HepG2 (cell line): Measurements from ENCODE around the gene ARMC5. TPM values are rescaled to one million over a fixed set of nuclear protein-coding genes. Genes with fewer than 3 reads are reported as not detected.
A peak's percentile ranks its signal among the peaks of the same experiment; 100 is the strongest.

Source experiments
- ATAC-seq: fragments of 200-7000 bp; cut with Tn5 transposase; 3 replicates; pipeline ENCODE4 v1.9.1; 2020; ENCODE audit warnings: mild to moderate bottlenecking, moderate library complexity
- BruUV-seq: library from RNA; stranded (reverse); fragments of 400-500 nt; replicated peaks from 2 replicates; lab custom pipeline; 2021; lab: Mats Ljungman, UMichigan
- CTCF ChIA-PET: fragments of 300-600 bp; formaldehyde crosslinking; extraction: SDS; loops from one replicate; lab custom pipeline; 2021; ENCODE audit warnings: low total read pairs, inconsistent platforms, low intra/inter-chr PET ratio; lab: Yijun Ruan, JAX
- POLR2A ChIA-PET: fragments of 350-600 bp; sonication (Branson Sonifier 250); formaldehyde crosslinking; loops from one replicate; lab custom pipeline; 2020; ENCODE audit warnings: antibody characterized with exemption, inconsistent platforms; lab: Yijun Ruan, JAX
- DNase-seq: peaks from one replicate; pipeline ENCODE4 v3.0.0-alpha.2; 2015; ENCODE audit warnings: low spot score
- FAIRE-seq: peaks from 3 replicates; lab custom pipeline; 2011; peaks lifted over from hg19 to GRCh38; lab: Jason Lieb, UNC
- H2AFZ ChIP-seq: one replicate; pipeline ENCODE4 v1.6.1; 2011; ENCODE audit warnings: low read length, inconsistent platforms
- H3K27ac ChIP-seq: fragments of 300-600 bp; 3 replicates; pipeline ENCODE4 v1.8.0; 2011; ENCODE audit warnings: mixed run types, mild to moderate bottlenecking, mixed read lengths, low read length, inconsistent platforms; ENCODE audit not compliant: insufficient read depth; ENCODE audit errors: extremely low read length
- H3K27me3 ChIP-seq, 2 experiments: fragments of 200-600 bp in 1 of 2; 2 replicates in 1 of 2; 3 replicates in 1 of 2; pipeline versions ENCODE4 v1.6.0 to v1.8.0; 2011; ENCODE audit warnings: low read length in 2 of 2, mild to moderate bottlenecking in 2 of 2, moderate library complexity in 2 of 2, inconsistent platforms in 1 of 2; ENCODE audit not compliant: insufficient read depth in 2 of 2, control insufficient read depth in 1 of 2
- H3K36me3 ChIP-seq, 2 experiments: fragments of 200-600 bp in 1 of 2; replicated peaks in 1 of 2; 2 replicates in 1 of 2; 3 replicates in 1 of 2; pipeline versions ENCODE4 v1.5.1 to v1.8.0; 2011; ENCODE audit warnings: low read length in 2 of 2, inconsistent platforms in 1 of 2; ENCODE audit not compliant: insufficient read depth in 2 of 2, control insufficient read depth in 1 of 2
- H3K4me1 ChIP-seq: 2 replicates; pipeline ENCODE4 v1.5.1; 2012; ENCODE audit warnings: low read length, inconsistent platforms; ENCODE audit not compliant: insufficient read depth
- H3K4me2 ChIP-seq: 2 replicates; pipeline ENCODE4 v1.6.0; 2011; ENCODE audit warnings: low read depth, low read length, inconsistent platforms
- H3K4me3 ChIP-seq, 3 experiments: fragments of 200-600 bp in 1 of 3; sonication (generic), shearing (Covaris generic) in 1 of 3; replicated peaks in 1 of 3; 2 replicates each; pipeline ENCODE4 v1.5.1; 2011 to 2016; ENCODE audit warnings: low read length in 3 of 3, inconsistent platforms in 2 of 3, low read depth in 2 of 3, mild to moderate bottlenecking in 2 of 3, control low read depth in 1 of 3, mixed read lengths in 1 of 3; ENCODE audit not compliant: insufficient read depth in 1 of 3
- H3K79me2 ChIP-seq: one replicate; pipeline ENCODE4 v1.6.1; 2011; ENCODE audit warnings: low read length, inconsistent platforms; ENCODE audit not compliant: insufficient read depth
- H3K9ac ChIP-seq: 2 replicates; pipeline ENCODE4 v1.6.0; 2011; ENCODE audit warnings: mild to moderate bottlenecking, low read depth, low read length, inconsistent platforms; ENCODE audit not compliant: insufficient read depth
- H3K9me3 ChIP-seq: 2 replicates; pipeline ENCODE4 v1.5.1; 2012; ENCODE audit warnings: mild to moderate bottlenecking, low read length
- H4K20me1 ChIP-seq: 2 replicates; pipeline ENCODE4 v1.6.0; 2011; ENCODE audit warnings: inconsistent platforms, mild to moderate bottlenecking, low read length, moderate library complexity; ENCODE audit not compliant: insufficient read depth
- TFE3 ChIP-seq: IDR thresholded peaks from 2 replicates; pipeline ENCODE4 v1.6.1; 2016
- ZNF350 ChIP-seq: sonication (generic); formaldehyde crosslinking; IDR thresholded peaks from 2 replicates; pipeline ENCODE4 v1.4.0; 2020; ENCODE audit warnings: mild to moderate bottlenecking, low read depth, missing genetic modification reagents, borderline replicate concordance
- ZNF703 ChIP-seq: sonication (generic); formaldehyde crosslinking; IDR thresholded peaks from 2 replicates; pipeline ENCODE4 v1.5.1; 2020; ENCODE audit warnings: missing genetic modification reagents, mild to moderate bottlenecking, moderate library complexity, borderline replicate concordance
- ZNF766 ChIP-seq: sonication (generic); formaldehyde crosslinking; IDR thresholded peaks from 2 replicates; pipeline ENCODE4 v1.5.0; 2020; ENCODE audit warnings: missing genetic modification reagents, borderline replicate concordance
- WGBS: methylation state at CpG from one replicate; pipeline ENCODE4 v1.1.6; 2017; ENCODE audit warnings: low lambda C conversion rate; 5-methylcytosine and 5-hydroxymethylcytosine counted together
- in situ Hi-C: cut with HindIII; loops from 2 replicates; pipeline ENCODE4 v1.10.0; 2017; ENCODE audit warnings: low pct_unique_long_range_greater_than_20kb; ENCODE audit not compliant: extremely low pct_ligation_motif_present
- intact Hi-C: fragments of 100-400 bp; cut with micrococcal nuclease; formaldehyde crosslinking; loops from one replicate; pipeline ENCODE4 v1.10.0; 2022; ENCODE audit not compliant: unreplicated experiment
- polyA plus RNA-seq, 8 experiments: library from polyadenylated mRNA; depleted of rRNA in 3 of 8; stranded (reverse) in 7 of 8; unstranded in 1 of 8; fragments of >200 nt; fragmentation: Illumina TruSeq in 4 of 8; extraction: Trizol in 4 of 8; gene quantifications; 2 replicates each; pipeline versions ENCODE4 v1.2.1 to v1.2.3, GENCODE V29; 2011 to 2016; ENCODE audit warnings: low read depth in 4 of 8, missing spikeins in 1 of 8, mixed read lengths in 1 of 8; ENCODE audit not compliant: insufficient read depth in 1 of 8
- total RNA-seq, 5 experiments: library from RNA; depleted of rRNA; stranded (reverse); fragments of >200 nt; fragmentation: Illumina TruSeq; extraction: Trizol; gene quantifications; 2 replicates each; pipeline ENCODE4 v1.2.3, GENCODE V29; 2016; ENCODE audit warnings: low read depth in 1 of 5
- TF ChIP-seq, protein P1 (sequence below): sonication (generic); formaldehyde crosslinking; IDR thresholded peaks from 2 replicates; pipeline ENCODE4 v1.4.0; 2020; ENCODE audit warnings: missing genetic modification reagents, borderline replicate concordance

The ARMC5 gene
- total and polyA plus RNA-seq, 2 of the 13 experiments (the other 11 are each of a cell fraction or from before 2014, with no cell fraction given): 10.8 to 22.3 TPM

DNA sequence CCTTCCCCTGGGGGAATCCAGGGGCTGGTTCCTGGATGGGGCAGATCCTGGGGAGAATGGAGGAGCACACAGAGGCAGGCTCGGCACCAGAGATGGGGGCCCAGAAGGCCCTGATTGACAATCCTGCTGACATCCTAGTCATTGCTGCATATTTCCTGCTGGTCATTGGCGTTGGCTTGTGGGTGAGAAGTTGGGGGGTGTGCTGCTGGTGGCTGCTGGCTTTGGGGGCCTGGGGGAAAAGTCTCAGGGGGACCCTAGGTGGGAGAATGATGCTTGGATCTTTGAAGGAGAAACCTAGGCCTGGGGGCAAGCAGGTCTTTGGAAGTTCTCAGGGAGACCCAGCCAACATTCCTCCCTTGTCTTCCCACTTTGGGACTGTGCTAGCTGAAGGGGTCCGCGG lies 23.8 kb downstream of the ARMC5 start, which contains the start of gene SLC5A2:
TSS of gene SLC5A2 (plus strand) at position 43 of the 400 bp plus-strand sequence. CDS start at position 57, 14 bp downstream.
- no peaks in the 10 kb centered on the region for H3K79me2 ChIP-seq
- WGBS: 56% methylated on average over 4 of the region's 4 CpGs
- H4K20me1 ChIP-seq: no peaks in the 10 kb centered on the region
- no TSS peak for BruUV-seq
- peaks cover 0 to 21% of the 10 kb centered on the region in 2 experiments; a peak in 4 of 5 replicates for H3K27me3 ChIP-seq
- DNase-seq (no peak), ATAC-seq (no peak), FAIRE-seq (no peak)
- H2AFZ ChIP-seq: no peak within 1 kb of the TSS
- CTCF ChIA-PET: no interaction called here
- TF ChIP-seq, protein P1, sequence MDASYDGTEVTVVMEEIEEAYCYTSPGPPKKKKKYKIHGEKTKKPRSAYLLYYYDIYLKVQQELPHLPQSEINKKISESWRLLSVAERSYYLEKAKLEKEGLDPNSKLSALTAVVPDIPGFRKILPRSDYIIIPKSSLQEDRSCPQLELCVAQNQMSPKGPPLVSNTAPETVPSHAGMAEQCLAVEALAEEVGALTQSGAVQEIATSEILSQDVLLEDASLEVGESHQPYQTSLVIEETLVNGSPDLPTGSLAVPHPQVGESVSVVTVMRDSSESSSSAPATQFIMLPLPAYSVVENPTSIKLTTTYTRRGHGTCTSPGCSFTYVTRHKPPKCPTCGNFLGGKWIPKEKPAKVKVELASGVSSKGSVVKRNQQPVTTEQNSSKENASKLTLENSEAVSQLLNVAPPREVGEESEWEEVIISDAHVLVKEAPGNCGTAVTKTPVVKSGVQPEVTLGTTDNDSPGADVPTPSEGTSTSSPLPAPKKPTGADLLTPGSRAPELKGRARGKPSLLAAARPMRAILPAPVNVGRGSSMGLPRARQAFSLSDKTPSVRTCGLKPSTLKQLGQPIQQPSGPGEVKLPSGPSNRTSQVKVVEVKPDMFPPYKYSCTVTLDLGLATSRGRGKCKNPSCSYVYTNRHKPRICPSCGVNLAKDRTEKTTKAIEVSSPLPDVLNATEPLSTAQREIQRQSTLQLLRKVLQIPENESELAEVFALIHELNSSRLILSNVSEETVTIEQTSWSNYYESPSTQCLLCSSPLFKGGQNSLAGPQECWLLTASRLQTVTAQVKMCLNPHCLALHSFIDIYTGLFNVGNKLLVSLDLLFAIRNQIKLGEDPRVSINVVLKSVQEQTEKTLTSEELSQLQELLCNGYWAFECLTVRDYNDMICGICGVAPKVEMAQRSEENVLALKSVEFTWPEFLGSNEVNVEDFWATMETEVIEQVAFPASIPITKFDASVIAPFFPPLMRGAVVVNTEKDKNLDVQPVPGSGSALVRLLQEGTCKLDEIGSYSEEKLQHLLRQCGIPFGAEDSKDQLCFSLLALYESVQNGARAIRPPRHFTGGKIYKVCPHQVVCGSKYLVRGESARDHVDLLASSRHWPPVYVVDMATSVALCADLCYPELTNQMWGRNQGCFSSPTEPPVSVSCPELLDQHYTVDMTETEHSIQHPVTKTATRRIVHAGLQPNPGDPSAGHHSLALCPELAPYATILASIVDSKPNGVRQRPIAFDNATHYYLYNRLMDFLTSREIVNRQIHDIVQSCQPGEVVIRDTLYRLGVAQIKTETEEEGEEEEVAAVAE (CRISPR knock-in tag): no peak
- peak; percentile 9; the same call in 1 of the 2 replicates for TF ChIP-seq ZNF350 (CRISPR knock-in tag)
- no peak for TF ChIP-seq ZNF766 (CRISPR knock-in tag)
- no peak for TF ChIP-seq TFE3 (CRISPR knock-in tag)
- no peak for TF ChIP-seq ZNF703 (CRISPR knock-in tag)
- no peak within 1 kb of the TSS for H3K4me3 ChIP-seq
- in situ Hi-C loops: no loop called here
- H3K27ac ChIP-seq: no peak within 1 kb of the TSS
- POLR2A ChIA-PET: interaction anchor here (1.0 kb wide), 1 partner anchor 25 kb away, joined by 5 read pairs; the partner anchor contains the start of gene RUSF1
- no peaks in the 10 kb centered on the region for H3K9me3 ChIP-seq
- peaks cover 55% of the 10 kb centered on the region for H3K4me1 ChIP-seq
- H3K9ac ChIP-seq: no peak within 1 kb of the TSS
- H3K36me3 ChIP-seq: no peaks in the 10 kb centered on the region
- peak within 1 kb of the TSS; percentile 86 for H3K4me2 ChIP-seq
- intact Hi-C loops: no loop called here
